H9 (cell line): ENCODE measurements around the gene PDE2A. TPM values are rescaled to one million over a fixed set of nuclear protein-coding genes. Genes with fewer than 3 reads are reported as not detected.

ENCODE experiments used
- DNase-seq: peaks from one replicate; pipeline ENCODE4 v3.0.0-alpha.2; 2017
- H2AFZ ChIP-seq: one replicate; pipeline ENCODE4 v1.6.1; 2013; ENCODE audit warnings: mild to moderate bottlenecking, low read length, control low read depth, moderate library complexity
- H2AK5ac ChIP-seq: 2 replicates; pipeline ENCODE4 v1.6.1; 2013; ENCODE audit warnings: low read length, control low read depth, mixed read lengths; ENCODE audit not compliant: insufficient read length
- H2BK120ac ChIP-seq: one replicate; pipeline ENCODE4 v1.6.1; 2013; ENCODE audit warnings: low read depth, mild to moderate bottlenecking, low read length, control low read depth, inconsistent platforms; ENCODE audit not compliant: poor library complexity, severe bottlenecking
- H2BK12ac ChIP-seq: 2 replicates; pipeline ENCODE4 v1.6.1; 2013; ENCODE audit warnings: low read length, control low read depth, mixed read lengths, low read depth; ENCODE audit not compliant: insufficient read length
- H2BK15ac ChIP-seq: 2 replicates; pipeline ENCODE4 v1.6.1; 2013; ENCODE audit warnings: low read depth, low read length, control low read depth
- H2BK20ac ChIP-seq: one replicate; pipeline ENCODE4 v1.6.1; 2013; ENCODE audit warnings: low read depth, mild to moderate bottlenecking, low read length, control low read depth, inconsistent platforms; ENCODE audit not compliant: poor library complexity, severe bottlenecking
- H2BK5ac ChIP-seq: 2 replicates; pipeline ENCODE4 v1.6.1; 2013; ENCODE audit warnings: low read length, control low read depth, mixed read lengths; ENCODE audit not compliant: insufficient read length
- H3K14ac ChIP-seq: 2 replicates; pipeline ENCODE4 v1.6.1; 2013; ENCODE audit warnings: low read length, control low read depth; ENCODE audit not compliant: insufficient read depth
- H3K18ac ChIP-seq: 2 replicates; pipeline ENCODE4 v1.6.1; 2013; ENCODE audit warnings: low read depth, mild to moderate bottlenecking, mixed read lengths, low read length, control low read depth; ENCODE audit not compliant: insufficient read length
- H3K23ac ChIP-seq: 2 replicates; pipeline ENCODE4 v1.6.1; 2013; ENCODE audit warnings: low read length, control low read depth, mixed read lengths, low read depth; ENCODE audit not compliant: insufficient read length
- H3K23me2 ChIP-seq: 2 replicates; pipeline ENCODE4 v1.6.1; 2013; ENCODE audit warnings: low read depth, mild to moderate bottlenecking, mixed read lengths, low read length, control low read depth; ENCODE audit not compliant: insufficient read length, poor library complexity, severe bottlenecking
- H3K27ac ChIP-seq: 2 replicates; pipeline ENCODE4 v1.5.1; 2013; ENCODE audit warnings: low read length, control low read depth, mixed read lengths, low read depth; ENCODE audit not compliant: insufficient read length
- H3K27me3 ChIP-seq: 2 replicates; pipeline ENCODE4 v1.6.1; 2013; ENCODE audit warnings: low read length, control low read depth, inconsistent platforms; ENCODE audit not compliant: insufficient read depth
- H3K4ac ChIP-seq: 2 replicates; pipeline ENCODE4 v1.6.1; 2013; ENCODE audit warnings: low read depth, mild to moderate bottlenecking, control low read depth, inconsistent platforms, low read length, moderate library complexity
- H3K4me1 ChIP-seq: 2 replicates; pipeline ENCODE4 v1.6.1; 2013; ENCODE audit warnings: low read length, control low read depth, inconsistent platforms; ENCODE audit not compliant: insufficient read depth
- H3K4me2 ChIP-seq: 2 replicates; pipeline ENCODE4 v1.6.1; 2013; ENCODE audit warnings: low read length, control low read depth, mixed read lengths; ENCODE audit not compliant: insufficient read length, insufficient read depth
- H3K56ac ChIP-seq: 2 replicates; pipeline ENCODE4 v1.6.1; 2013; ENCODE audit warnings: low read depth, mild to moderate bottlenecking, mixed read lengths, low read length, control low read depth; ENCODE audit not compliant: insufficient read length
- H3K79me1 ChIP-seq: 2 replicates; pipeline ENCODE4 v1.6.1; 2013; ENCODE audit warnings: low read depth, mild to moderate bottlenecking, moderate library complexity, low read length, control low read depth, inconsistent platforms; ENCODE audit not compliant: insufficient read depth, poor library complexity, severe bottlenecking
- H3K79me2 ChIP-seq: 2 replicates; pipeline ENCODE4 v1.6.1; 2013; ENCODE audit warnings: low read length, control low read depth, inconsistent platforms; ENCODE audit not compliant: insufficient read depth
- H3K9ac ChIP-seq: 2 replicates; pipeline ENCODE4 v1.6.1; 2013; ENCODE audit warnings: low read length, control low read depth, mixed read lengths; ENCODE audit not compliant: insufficient read length; ENCODE audit errors: extremely low read depth
- H3K9me3 ChIP-seq: one replicate; pipeline ENCODE4 v1.6.1; 2013; ENCODE audit warnings: low read depth, low read length, inconsistent platforms; ENCODE audit not compliant: control insufficient read depth
- H3T11ph ChIP-seq: one replicate; pipeline ENCODE4 v1.6.1; 2013; ENCODE audit warnings: mild to moderate bottlenecking, low read length, control low read depth, inconsistent platforms
- H4K20me1 ChIP-seq: one replicate; pipeline ENCODE4 v1.6.1; 2013; ENCODE audit not compliant: control insufficient read depth, insufficient read length, insufficient read depth
- H4K5ac ChIP-seq: 2 replicates; pipeline ENCODE4 v1.6.1; 2013; ENCODE audit warnings: low read depth, mild to moderate bottlenecking, mixed read lengths, low read length, control low read depth; ENCODE audit not compliant: insufficient read length
- H4K8ac ChIP-seq: replicated peaks from 2 replicates; pipeline ENCODE4 v1.6.1; 2013; ENCODE audit warnings: low read length, control low read depth, mixed read lengths, low read depth; ENCODE audit not compliant: insufficient read length
- H4K91ac ChIP-seq: 2 replicates; pipeline ENCODE4 v1.6.1; 2013; ENCODE audit warnings: low read depth, mild to moderate bottlenecking, moderate library complexity, mixed read lengths, low read length, control low read depth; ENCODE audit not compliant: insufficient read length
- H3K27ac Mint-ChIP-seq, 3 experiments: 2 replicates in 2 of 3; 3 replicates in 1 of 3; pipeline ENCODE4 v1.8.0; 2020 to 2021; ENCODE audit warnings: mixed read lengths in 3 of 3, mild to moderate bottlenecking in 1 of 3, moderate library complexity in 1 of 3
- H3K27me3 Mint-ChIP-seq: 2 replicates; pipeline ENCODE4 v1.8.0; 2021; ENCODE audit warnings: low read depth, mild to moderate bottlenecking, moderate library complexity, mixed read lengths
- H3K36me3 Mint-ChIP-seq, 3 experiments: 2 replicates in 2 of 3; 3 replicates in 1 of 3; pipeline ENCODE4 v1.8.0; 2020 to 2021; ENCODE audit warnings: low read depth in 3 of 3, mixed read lengths in 3 of 3; ENCODE audit not compliant: insufficient read depth in 1 of 3
- H3K4me1 Mint-ChIP-seq, 2 experiments: 2 replicates each; pipeline ENCODE4 v1.8.0; 2020; ENCODE audit warnings: mixed read lengths in 2 of 2
- H3K4me3 Mint-ChIP-seq, 2 experiments: 2 replicates in 1 of 2; 3 replicates in 1 of 2; pipeline ENCODE4 v1.8.0; 2020 to 2021; ENCODE audit warnings: mild to moderate bottlenecking in 2 of 2, mixed read lengths in 2 of 2, moderate library complexity in 1 of 2
- H3K9me3 Mint-ChIP-seq, 2 experiments: 2 replicates in 1 of 2; 3 replicates in 1 of 2; pipeline ENCODE4 v1.8.0; 2020; ENCODE audit warnings: mild to moderate bottlenecking in 2 of 2, mixed read lengths in 2 of 2, moderate library complexity in 1 of 2
- CTCF ChIP-seq: fragments of 200-600 bp; sonication (generic); conservative IDR thresholded peaks from 3 replicates; pipeline ENCODE4 v1.8.0; 2021; ENCODE audit warnings: antibody characterized with exemption, mild to moderate bottlenecking
- WGBS: extraction: QIAGEN DNeasy Blood & Tissue Kit; methylation state at CpG from one replicate; pipeline ENCODE4 v1.1.7; 2013; ENCODE audit warnings: missing lambda C conversion rate, low lambda C conversion rate, mixed read lengths; ENCODE audit not compliant: insufficient read length; ENCODE audit errors: extremely low coverage; 5-methylcytosine and 5-hydroxymethylcytosine counted together
- total RNA-seq: library from RNA; stranded (reverse); gene quantifications from 2 replicates; pipeline ENCODE4 v1.2.1, GENCODE V29; 2021

Gene PDE2A
- total RNA-seq, 1 experiment from 2014 or later, result 3.4 TPM

GRCh38 chr11:72616655-72617054 is 57.6 kb downstream of the PDE2A start:
- no peak overlapping the region for H2BK12ac ChIP-seq
- no peak overlapping the region for H3K4ac ChIP-seq
- no peak overlapping the region for H2BK120ac ChIP-seq
- H3K4me2 ChIP-seq, result no peak overlapping the region
- no peaks in the 10 kb centered on the region; the same call in 1 of the 2 replicates for H3K27me3 ChIP-seq
- no peaks in the 10 kb centered on the region for H3K4me1 ChIP-seq
- H3K9ac ChIP-seq, result no peak overlapping the region
- TF ChIP-seq CTCF, result no peak
- H3K27me3 Mint-ChIP-seq, result peaks cover 34% of the 10 kb centered on the region
- H3K4me3 Mint-ChIP-seq, result no peak overlapping the region
- no peak overlapping the region for H2AFZ ChIP-seq
- no peaks in the 10 kb centered on the region for H3K23me2 ChIP-seq
- H3K27ac ChIP-seq, result no peak overlapping the region
- DNase-seq, result no peak
- H3K9me3 Mint-ChIP-seq, result no peaks in the 10 kb centered on the region
- H3K27ac Mint-ChIP-seq, result no peak overlapping the region
- H4K91ac ChIP-seq, result no peak overlapping the region
- H4K20me1 ChIP-seq, result peaks cover 2% of the 10 kb centered on the region
- no peaks in the 10 kb centered on the region for H3K79me2 ChIP-seq
- H2BK20ac ChIP-seq, result no peak overlapping the region
- WGBS, result no CpG with 5 or more reads among the region's 4 CpGs
- H3K14ac ChIP-seq, result no peak overlapping the region
- H3K23ac ChIP-seq, result no peak overlapping the region
- no peak overlapping the region for H2BK15ac ChIP-seq
- no peak overlapping the region for H3T11ph ChIP-seq
- H3K56ac ChIP-seq, result no peak overlapping the region
- H2BK5ac ChIP-seq, result no peak overlapping the region
- H3K4me1 Mint-ChIP-seq, result peaks cover 7 to 33% of the 10 kb centered on the region in 2 experiments
- no peak overlapping the region for H2AK5ac ChIP-seq
- no peak overlapping the region for H3K18ac ChIP-seq
- no peaks in the 10 kb centered on the region for H3K79me1 ChIP-seq
- no peaks in the 10 kb centered on the region; a peak in 1 of 7 replicates for H3K36me3 Mint-ChIP-seq
- H4K8ac ChIP-seq, result no peak overlapping the region
- H4K5ac ChIP-seq, result no peak overlapping the region
- no peaks in the 10 kb centered on the region for H3K9me3 ChIP-seq
